Measurements from ENCODE around the gene GLIPR1L1. TPM values are rescaled to one million over a fixed set of nuclear protein-coding genes. Genes with fewer than 3 reads are reported as not detected.

Gene GLIPR1L1
- total RNA-seq, 1 donor from 2014 or later: not detected

DNA sequence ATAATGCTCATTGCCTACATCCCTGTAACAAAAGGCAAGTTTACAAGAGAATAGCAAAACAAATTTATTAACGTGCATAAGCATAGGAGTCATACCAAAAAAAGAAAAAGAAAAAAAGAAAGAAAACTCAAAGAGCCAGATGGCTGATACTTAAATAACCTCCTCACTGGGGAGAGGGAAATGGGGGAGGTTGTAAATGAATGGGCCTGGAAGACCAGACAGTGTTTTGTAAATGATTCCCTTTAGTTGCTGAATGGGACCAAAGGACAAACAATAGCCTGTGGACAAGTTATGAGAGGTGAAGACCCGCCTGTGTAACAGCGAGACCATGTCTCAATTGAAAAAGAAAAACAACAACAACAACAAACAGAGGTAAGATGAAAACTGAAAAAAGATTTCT lies 39.7 kb upstream of the GLIPR1L1 start:
- H3K9me3 Mint-ChIP-seq (ENCODE audit: unreplicated experiment): no peaks in the 10 kb centered on the region
- no peaks in the 10 kb centered on the region for H3K27me3 Mint-ChIP-seq (ENCODE audit: unreplicated experiment)
- H3K27ac Mint-ChIP-seq (ENCODE audit: unreplicated experiment): no peak overlapping the region
- TF ChIP-seq, protein P1, sequence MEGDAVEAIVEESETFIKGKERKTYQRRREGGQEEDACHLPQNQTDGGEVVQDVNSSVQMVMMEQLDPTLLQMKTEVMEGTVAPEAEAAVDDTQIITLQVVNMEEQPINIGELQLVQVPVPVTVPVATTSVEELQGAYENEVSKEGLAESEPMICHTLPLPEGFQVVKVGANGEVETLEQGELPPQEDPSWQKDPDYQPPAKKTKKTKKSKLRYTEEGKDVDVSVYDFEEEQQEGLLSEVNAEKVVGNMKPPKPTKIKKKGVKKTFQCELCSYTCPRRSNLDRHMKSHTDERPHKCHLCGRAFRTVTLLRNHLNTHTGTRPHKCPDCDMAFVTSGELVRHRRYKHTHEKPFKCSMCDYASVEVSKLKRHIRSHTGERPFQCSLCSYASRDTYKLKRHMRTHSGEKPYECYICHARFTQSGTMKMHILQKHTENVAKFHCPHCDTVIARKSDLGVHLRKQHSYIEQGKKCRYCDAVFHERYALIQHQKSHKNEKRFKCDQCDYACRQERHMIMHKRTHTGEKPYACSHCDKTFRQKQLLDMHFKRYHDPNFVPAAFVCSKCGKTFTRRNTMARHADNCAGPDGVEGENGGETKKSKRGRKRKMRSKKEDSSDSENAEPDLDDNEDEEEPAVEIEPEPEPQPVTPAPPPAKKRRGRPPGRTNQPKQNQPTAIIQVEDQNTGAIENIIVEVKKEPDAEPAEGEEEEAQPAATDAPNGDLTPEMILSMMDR (IDR thresholded peaks at IDR 0.05): no peak
- H3K36me3 Mint-ChIP-seq (ENCODE audit: unreplicated experiment): no peaks in the 10 kb centered on the region
- peaks cover 2% of the 10 kb centered on the region for H3K4me1 Mint-ChIP-seq (ENCODE audit: unreplicated experiment)
- no peak for DNase-seq (ENCODE audit: extremely low spot score, unreplicated experiment)
- H3K4me3 Mint-ChIP-seq (ENCODE audit: unreplicated experiment): no peak overlapping the region

DNA sequence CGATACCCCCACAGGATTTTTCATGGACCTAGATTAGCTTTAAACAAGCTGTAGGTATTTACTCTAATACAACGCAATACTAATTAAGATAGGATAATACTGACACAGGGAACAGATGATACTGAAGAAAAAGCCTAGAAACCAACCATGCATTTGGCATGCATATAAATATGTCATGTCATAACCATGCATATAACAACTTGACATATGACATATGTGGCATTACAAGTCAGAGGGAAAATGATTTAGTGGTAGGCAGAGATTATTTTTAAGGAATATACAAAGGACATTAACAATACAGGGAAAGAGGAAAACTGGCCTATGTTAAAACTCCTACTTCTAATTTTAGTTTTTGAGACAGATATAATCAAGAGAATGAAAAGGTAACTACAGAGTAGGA lies 32.2 kb upstream of the GLIPR1L1 start:
- H3K4me1 Mint-ChIP-seq (ENCODE audit: unreplicated experiment): no peaks in the 10 kb centered on the region
- no peak overlapping the region for H3K27ac Mint-ChIP-seq (ENCODE audit: unreplicated experiment)
- H3K9me3 Mint-ChIP-seq (ENCODE audit: unreplicated experiment): peaks cover 7% of the 10 kb centered on the region
- DNase-seq (ENCODE audit: extremely low spot score, unreplicated experiment): no peak
- H3K4me3 Mint-ChIP-seq (ENCODE audit: unreplicated experiment): no peak overlapping the region
- TF ChIP-seq, protein P1 (IDR thresholded peaks at IDR 0.05): no peak
- H3K27me3 Mint-ChIP-seq (ENCODE audit: unreplicated experiment): no peaks in the 10 kb centered on the region
- no peaks in the 10 kb centered on the region for H3K36me3 Mint-ChIP-seq (ENCODE audit: unreplicated experiment)

DNA sequence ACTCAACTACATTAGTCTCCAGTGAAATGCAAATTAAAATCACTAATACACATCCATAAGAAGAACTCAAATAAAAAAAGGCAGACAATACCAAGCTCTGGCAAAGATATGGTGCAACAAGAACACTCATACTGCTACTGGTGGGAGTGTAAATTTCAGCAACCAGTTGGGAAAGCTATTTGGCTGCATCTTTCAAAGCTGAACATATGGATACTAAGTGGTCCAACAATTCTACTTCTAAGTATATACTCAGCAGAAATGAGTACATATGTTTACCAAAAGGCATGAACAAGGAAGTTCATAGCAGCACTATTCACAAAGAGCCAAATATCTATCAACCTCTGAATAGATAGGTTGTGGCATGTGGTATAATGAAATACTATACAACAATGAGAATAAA lies 31.7 kb upstream of the GLIPR1L1 start:
- no peak overlapping the region for H3K4me3 Mint-ChIP-seq (ENCODE audit: unreplicated experiment)
- H3K36me3 Mint-ChIP-seq (ENCODE audit: unreplicated experiment): no peaks in the 10 kb centered on the region
- DNase-seq (ENCODE audit: extremely low spot score, unreplicated experiment): no peak
- H3K27ac Mint-ChIP-seq (ENCODE audit: unreplicated experiment): no peak overlapping the region
- TF ChIP-seq, protein P1 (IDR thresholded peaks at IDR 0.05): no peak
- H3K27me3 Mint-ChIP-seq (ENCODE audit: unreplicated experiment): no peaks in the 10 kb centered on the region
- peaks cover 7% of the 10 kb centered on the region for H3K9me3 Mint-ChIP-seq (ENCODE audit: unreplicated experiment)
- no peaks in the 10 kb centered on the region for H3K4me1 Mint-ChIP-seq (ENCODE audit: unreplicated experiment)

DNA sequence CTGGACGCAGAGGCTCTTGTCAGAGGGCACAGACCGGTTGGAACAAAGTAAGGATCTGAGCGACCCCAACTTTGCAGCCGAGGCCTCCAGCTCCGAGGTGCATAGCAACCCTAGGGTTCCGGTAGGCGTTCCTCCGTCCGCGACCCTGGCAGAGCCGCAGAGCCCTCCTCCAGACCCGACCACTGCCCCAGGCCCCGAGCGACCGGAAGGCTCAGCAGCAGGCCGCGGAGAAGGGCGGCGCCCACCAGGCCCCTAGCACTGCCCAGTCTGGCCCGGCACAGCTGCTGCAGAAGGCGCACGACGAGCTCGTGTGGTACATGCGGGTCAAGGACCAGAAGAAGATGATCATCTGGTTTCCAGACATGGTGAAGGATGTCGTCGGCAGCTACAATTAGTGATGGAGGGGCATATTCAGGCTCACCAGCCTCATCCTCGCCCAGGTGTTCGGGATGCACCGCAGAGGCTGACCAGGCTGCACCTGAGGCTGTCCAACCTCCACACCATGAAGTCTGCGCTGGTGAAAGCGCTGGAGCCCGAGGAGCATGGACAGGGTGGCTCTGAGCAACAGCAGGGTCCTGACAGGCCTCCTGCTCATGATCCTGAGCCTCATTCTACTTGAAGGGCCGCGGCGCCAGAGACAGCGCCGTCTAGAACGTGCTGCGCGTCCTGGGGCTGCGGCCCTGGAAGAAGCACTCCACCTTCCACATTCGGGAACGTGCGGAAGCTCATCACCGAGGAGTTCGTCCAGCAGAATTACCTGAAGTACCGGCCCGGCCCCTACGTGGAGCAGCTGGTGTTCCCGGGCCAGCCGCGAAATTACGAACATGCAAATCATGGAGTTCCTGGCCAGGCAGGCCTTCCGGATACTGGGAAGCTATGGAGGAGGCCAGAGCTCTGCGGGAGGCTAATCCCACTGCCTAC lies 28.8 kb upstream of the GLIPR1L1 start:
- TF ChIP-seq, protein P1 (IDR thresholded peaks at IDR 0.05): no peak
- H3K4me1 Mint-ChIP-seq (ENCODE audit: unreplicated experiment): no peaks in the 10 kb centered on the region
- peaks cover 7% of the 10 kb centered on the region for H3K9me3 Mint-ChIP-seq (ENCODE audit: unreplicated experiment)
- no peak for DNase-seq (ENCODE audit: extremely low spot score, unreplicated experiment)
- no peaks in the 10 kb centered on the region for H3K27me3 Mint-ChIP-seq (ENCODE audit: unreplicated experiment)
- H3K27ac Mint-ChIP-seq (ENCODE audit: unreplicated experiment): no peak overlapping the region
- no peaks in the 10 kb centered on the region for H3K36me3 Mint-ChIP-seq (ENCODE audit: unreplicated experiment)
- H3K4me3 Mint-ChIP-seq (ENCODE audit: unreplicated experiment): no peak overlapping the region

DNA sequence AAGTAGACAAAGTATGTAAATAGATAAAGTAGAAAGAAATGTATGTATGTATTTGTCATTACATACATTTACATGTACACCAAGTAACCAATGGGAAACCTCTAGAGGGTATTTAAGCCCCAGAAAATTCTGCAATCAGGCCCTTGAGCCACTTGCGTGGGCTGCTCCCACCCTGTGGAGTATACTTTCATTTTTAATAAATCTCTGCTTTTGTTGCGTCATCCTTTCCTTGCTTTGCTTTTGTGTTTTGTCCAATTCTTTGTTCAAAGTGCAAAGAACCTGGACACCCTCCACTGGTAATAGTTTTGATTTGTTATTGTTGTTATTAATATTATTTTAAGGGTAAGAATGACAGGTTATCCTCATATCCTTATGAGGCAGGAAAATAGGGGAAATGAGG lies 26.2 kb upstream of the GLIPR1L1 start:
- Mint-ChIP-seq H3K27me3 (ENCODE audit: unreplicated experiment) (no peaks in the 10 kb centered on the region), H3K27ac (ENCODE audit: unreplicated experiment) (no peak overlapping the region), H3K36me3 (ENCODE audit: unreplicated experiment) (no peaks in the 10 kb centered on the region), H3K4me1 (ENCODE audit: unreplicated experiment) (no peaks in the 10 kb centered on the region), H3K9me3 (ENCODE audit: unreplicated experiment) (peaks cover 7% of the 10 kb centered on the region), H3K4me3 (ENCODE audit: unreplicated experiment) (no peak overlapping the region)
- no peak for DNase-seq (ENCODE audit: extremely low spot score, unreplicated experiment)
- TF ChIP-seq, protein P1 (IDR thresholded peaks at IDR 0.05): no peak
